BJ (cell line): ENCODE measurements around the gene PUS7L. TPM values are rescaled to one million over a fixed set of nuclear protein-coding genes. Genes with fewer than 3 reads are reported as not detected.
"Not testable (repeated sequence)": the region's sequence is repeated elsewhere in the genome, so short reads cannot be mapped to it uniquely, and the experiment has no call there.

ENCODE experiments used
- CTCF ChIA-PET: fragments of 350-600 bp; formaldehyde crosslinking; extraction: SDS; loops from one replicate; lab custom pipeline; 2021; ENCODE audit warnings: antibody characterized with exemption, inconsistent platforms; lab: Yijun Ruan, JAX
- POLR2A ChIA-PET: fragments of 300-600 bp; sonication (Branson Sonifier 250); formaldehyde crosslinking; extraction: SDS; loops from one replicate; lab custom pipeline; 2021; ENCODE audit warnings: antibody characterized with exemption; lab: Charles Lee
- DNase-seq: peaks from one replicate; pipeline ENCODE4 v3.0.0-alpha.2; 2011; ENCODE audit warnings: low read depth
- H3K27me3 ChIP-seq: 2 replicates; pipeline ENCODE4 v1.6.0; 2011; ENCODE audit warnings: low read length; ENCODE audit not compliant: control insufficient read depth, insufficient read depth
- H3K36me3 ChIP-seq: 2 replicates; pipeline ENCODE4 v1.5.1; 2011; ENCODE audit warnings: low read length; ENCODE audit not compliant: control insufficient read depth, insufficient read depth
- H3K4me3 ChIP-seq: 2 replicates; pipeline ENCODE4 v1.5.1; 2011; ENCODE audit warnings: low read depth, mild to moderate bottlenecking, control low read depth, low read length
- CTCF ChIP-seq: IDR thresholded peaks from 2 replicates; pipeline ENCODE4 v1.5.1; 2011; ENCODE audit warnings: low read depth, mild to moderate bottlenecking, control low read depth, inconsistent platforms, low read length, moderate library complexity; ENCODE audit not compliant: insufficient read depth
- polyA plus RNA-seq: library from polyadenylated mRNA; depleted of rRNA; stranded (reverse); fragments of >200 nt; gene quantifications from 2 replicates; pipeline ENCODE4 v1.2.3, GENCODE V29; 2011

The PUS7L gene
- polyA plus RNA-seq, 1 experiment = 3.5 TPM

DNA sequence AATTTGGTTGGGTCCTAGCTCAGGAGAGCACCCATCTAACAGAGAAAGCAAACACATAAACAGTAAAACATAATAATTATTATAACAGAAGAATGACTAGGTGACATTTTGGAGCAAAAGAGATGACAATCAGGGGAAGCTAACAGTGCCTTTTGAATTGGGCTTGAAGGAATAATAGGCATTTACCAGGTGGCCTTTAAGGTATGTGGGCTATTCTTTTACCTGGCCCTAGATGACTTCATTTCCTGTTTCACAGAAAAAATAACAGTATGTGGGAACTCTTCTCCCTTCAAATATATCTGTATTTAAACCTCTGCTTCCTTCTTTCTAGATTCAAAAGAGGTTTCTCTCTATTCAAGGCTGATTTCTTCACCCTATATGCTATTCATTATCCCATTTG is 4.0 kb upstream of the PUS7L start:
- H3K4me3 ChIP-seq = no peak overlapping the region
- ChIA-PET POLR2A (no interaction called here), CTCF (interaction anchor here (0.6 to 1.6 kb wide), 4 partner anchors 10 to 406 kb away, joined by 3 to 8 read pairs (median 3); partner anchors contain the start of gene TWF1)
- H3K27me3 ChIP-seq = no peaks in the 10 kb centered on the region
- H3K36me3 ChIP-seq = no peaks in the 10 kb centered on the region
- DNase-seq = no peak
- TF ChIP-seq CTCF = no peak

DNA sequence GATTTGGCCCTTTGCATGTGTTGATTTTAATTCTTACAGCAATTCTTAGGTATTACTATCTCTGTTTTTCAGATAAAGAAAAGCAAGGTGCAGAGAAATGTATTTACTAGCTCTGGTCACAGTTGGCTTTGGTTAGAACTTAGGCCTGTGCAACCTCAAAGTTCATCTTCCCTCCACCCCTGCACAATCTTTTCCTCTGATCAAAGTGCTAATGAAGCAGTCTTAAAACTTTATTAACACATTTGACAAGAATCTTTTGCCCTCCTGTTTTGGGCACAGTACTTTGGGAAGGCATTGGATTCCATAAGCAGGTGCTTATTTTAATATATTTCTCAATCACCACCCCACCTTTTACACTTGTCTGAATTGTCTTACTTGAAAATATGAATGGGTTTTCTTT is 2.9 kb upstream of the PUS7L start:
- H3K4me3 ChIP-seq = no peak overlapping the region
- POLR2A ChIA-PET = no interaction called here
- no peaks in the 10 kb centered on the region for H3K36me3 ChIP-seq
- no peak for DNase-seq
- TF ChIP-seq CTCF = no peak
- no peaks in the 10 kb centered on the region for H3K27me3 ChIP-seq
- CTCF ChIA-PET = interaction anchor here (0.7 kb wide), 1 partner anchor 19 kb away, joined by 3 read pairs; no protein-coding TSS in a partner anchor

DNA sequence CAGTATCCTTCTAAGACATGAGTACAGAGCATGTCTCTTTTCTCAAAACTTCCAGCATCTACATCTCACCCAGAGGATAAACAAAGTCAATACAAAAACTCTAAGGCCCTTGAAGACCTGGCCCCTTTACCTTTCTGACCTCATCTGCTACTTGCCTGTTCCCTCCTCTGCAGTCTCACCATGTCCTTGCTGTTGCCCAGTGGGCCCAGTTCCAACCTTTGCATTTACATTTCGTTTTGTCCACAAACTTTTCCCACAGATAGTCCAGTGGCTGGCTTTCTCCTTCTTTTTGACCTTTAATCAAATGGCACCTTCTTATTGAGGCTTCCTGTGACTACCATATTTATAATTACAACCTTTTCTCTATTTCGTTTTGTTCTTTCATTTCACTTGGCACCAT is 1.8 kb upstream of the PUS7L start:
- Histone ChIP-seq H3K27me3 (no peaks in the 10 kb centered on the region), H3K36me3 (no peaks in the 10 kb centered on the region), H3K4me3 (no peak overlapping the region)
- TF ChIP-seq CTCF = no peak
- POLR2A ChIA-PET = no interaction called here
- CTCF ChIA-PET = interaction anchor here (1.4 to 1.6 kb wide), 3 partner anchors 9 to 23 kb away, joined by 3 to 6 read pairs (median 4); no protein-coding TSS in a partner anchor
- no peak for DNase-seq

DNA sequence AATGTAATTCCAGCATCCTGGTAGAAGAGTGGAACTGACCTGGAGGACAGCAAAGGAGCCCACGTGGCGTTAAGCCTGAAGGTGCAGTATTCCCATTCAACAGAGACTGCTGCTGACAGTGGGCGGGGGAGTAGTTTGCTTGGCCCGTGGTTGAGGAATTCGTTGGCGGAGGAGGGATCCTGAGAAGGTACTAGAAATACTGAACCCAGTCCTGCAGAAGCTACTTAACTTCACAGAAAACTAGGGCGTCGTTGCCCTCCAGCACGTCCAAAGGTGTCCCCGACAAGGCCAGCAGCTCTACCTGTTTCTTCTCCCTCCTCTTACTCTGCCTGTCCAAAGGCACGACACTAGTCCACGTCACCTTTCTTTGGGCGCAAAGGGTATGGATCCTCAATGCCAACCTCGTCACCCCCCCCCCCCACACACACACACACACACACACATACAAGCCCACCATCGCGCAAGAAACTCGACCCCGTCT is 303 bp downstream of the PUS7L start:
- CTCF ChIA-PET = interaction anchor here (0.6 to 2.5 kb wide), 3 partner anchors 9 to 428 kb away, joined by 3 to 11 read pairs (median 3); no protein-coding TSS in a partner anchor
- POLR2A ChIA-PET = no interaction called here
- no peak for DNase-seq
- Histone ChIP-seq H3K27me3 (no peaks in the 10 kb centered on the region), H3K4me3 (peak overlapping the region; percentile 60), H3K36me3 (no peaks in the 10 kb centered on the region)
- TF ChIP-seq CTCF = no peak

DNA sequence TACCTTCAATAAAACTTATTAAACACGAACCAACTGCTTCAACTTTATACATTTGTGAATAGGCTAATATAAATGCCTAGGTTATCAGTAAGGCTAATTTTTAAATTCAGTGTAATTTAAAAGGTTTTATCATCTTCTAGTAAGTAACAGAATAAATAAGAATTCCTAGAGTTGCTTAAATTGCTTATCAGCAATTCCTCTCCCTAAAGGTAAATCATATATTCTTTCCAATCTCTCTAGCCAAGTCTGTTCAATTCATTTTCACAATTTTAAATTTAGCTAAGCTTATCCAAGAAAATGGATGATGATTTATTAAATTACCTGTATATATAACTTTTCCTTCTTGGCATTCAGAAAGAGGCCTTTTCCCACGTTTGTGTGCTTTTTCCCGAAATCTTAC is 4.6 kb downstream of the PUS7L start:
- no peak for DNase-seq
- ChIA-PET CTCF (no interaction called here), POLR2A (no interaction called here)
- H3K27me3 ChIP-seq = no peaks in the 10 kb centered on the region
- no peak for TF ChIP-seq CTCF
- no peak overlapping the region for H3K4me3 ChIP-seq
- H3K36me3 ChIP-seq = peaks cover 2% of the 10 kb centered on the region

GRCh38 chr12:43751360-43751759 is 7.2 kb downstream of the PUS7L start:
- POLR2A ChIA-PET, H3K27me3 ChIP-seq, DNase-seq, H3K36me3 ChIP-seq, H3K4me3 ChIP-seq: not testable (repeated sequence)
- CTCF ChIA-PET = interaction anchor here (0.7 kb wide), 1 partner anchor 324 kb away, joined by 3 read pairs; no protein-coding TSS in a partner anchor
